ENCODE data around the gene OSCP1.
A peak's percentile ranks its signal among the peaks of the same experiment; 100 is the strongest.

Gene OSCP1

DNA sequence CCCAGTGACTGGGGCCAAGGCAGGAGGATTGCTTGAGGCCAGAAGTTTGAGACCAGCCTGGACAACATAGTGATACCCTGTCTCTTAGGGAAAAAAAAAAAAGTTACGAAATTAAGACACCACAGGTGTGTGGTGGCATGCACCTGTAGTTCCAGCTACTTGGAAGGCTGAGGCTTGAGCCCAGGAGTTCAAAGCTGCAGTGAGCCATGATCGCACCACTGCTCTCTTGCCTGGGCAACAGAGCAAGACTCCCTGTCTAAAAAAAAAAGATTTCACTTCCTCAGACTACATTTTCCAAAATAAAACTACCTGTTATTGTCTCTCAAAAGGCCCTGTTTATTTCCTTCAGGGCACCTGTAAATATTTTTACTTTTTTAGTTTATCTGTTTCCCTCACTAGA lies 59.8 kb downstream of the OSCP1 start:
- DNase-seq (ENCODE audit: extremely low spot score): no peak
- ChIA-PET CTCF (interaction anchor here (0.8 to 1.7 kb wide), 3 partner anchors 22 to 241 kb away, joined by 3 to 4 read pairs (median 4); no protein-coding TSS in a partner anchor), POLR2A (no interaction called here)
- TF ChIP-seq, protein P1, sequence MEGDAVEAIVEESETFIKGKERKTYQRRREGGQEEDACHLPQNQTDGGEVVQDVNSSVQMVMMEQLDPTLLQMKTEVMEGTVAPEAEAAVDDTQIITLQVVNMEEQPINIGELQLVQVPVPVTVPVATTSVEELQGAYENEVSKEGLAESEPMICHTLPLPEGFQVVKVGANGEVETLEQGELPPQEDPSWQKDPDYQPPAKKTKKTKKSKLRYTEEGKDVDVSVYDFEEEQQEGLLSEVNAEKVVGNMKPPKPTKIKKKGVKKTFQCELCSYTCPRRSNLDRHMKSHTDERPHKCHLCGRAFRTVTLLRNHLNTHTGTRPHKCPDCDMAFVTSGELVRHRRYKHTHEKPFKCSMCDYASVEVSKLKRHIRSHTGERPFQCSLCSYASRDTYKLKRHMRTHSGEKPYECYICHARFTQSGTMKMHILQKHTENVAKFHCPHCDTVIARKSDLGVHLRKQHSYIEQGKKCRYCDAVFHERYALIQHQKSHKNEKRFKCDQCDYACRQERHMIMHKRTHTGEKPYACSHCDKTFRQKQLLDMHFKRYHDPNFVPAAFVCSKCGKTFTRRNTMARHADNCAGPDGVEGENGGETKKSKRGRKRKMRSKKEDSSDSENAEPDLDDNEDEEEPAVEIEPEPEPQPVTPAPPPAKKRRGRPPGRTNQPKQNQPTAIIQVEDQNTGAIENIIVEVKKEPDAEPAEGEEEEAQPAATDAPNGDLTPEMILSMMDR (IDR thresholded peaks at IDR 0.05; ENCODE audit: control extremely low read depth, extremely low read depth, low read depth, missing control alignments): no peak

DNA sequence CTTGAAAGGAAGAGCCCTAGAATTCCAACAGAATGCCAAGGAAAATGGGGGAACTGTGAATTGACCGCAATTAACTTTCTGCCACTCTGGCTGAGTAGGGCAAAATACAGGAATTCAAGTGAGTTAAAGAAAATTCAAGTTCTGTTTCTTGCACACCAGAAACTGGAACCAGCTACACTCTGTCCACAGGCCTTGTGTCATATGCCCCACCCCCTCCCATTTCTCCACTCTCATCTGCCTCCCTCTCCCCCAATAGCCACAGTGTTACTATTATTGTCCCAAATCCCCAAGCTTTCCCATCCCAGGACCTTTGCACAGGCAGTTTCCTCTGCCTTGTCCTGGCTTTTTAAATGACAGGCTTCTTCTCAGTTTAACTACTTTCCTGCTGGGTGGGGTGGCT lies 60.3 kb downstream of the OSCP1 start:
- no peak for DNase-seq (ENCODE audit: extremely low spot score)
- TF ChIP-seq, protein P1 (IDR thresholded peaks at IDR 0.05; ENCODE audit: control extremely low read depth, extremely low read depth, low read depth, missing control alignments): no peak
- ChIA-PET CTCF (interaction anchor here (1.7 to 1.9 kb wide), 4 partner anchors 7 to 240 kb away, joined by 3 to 6 read pairs (median 4); partner anchors contain the start of gene LSM10), POLR2A (no interaction called here)

DNA sequence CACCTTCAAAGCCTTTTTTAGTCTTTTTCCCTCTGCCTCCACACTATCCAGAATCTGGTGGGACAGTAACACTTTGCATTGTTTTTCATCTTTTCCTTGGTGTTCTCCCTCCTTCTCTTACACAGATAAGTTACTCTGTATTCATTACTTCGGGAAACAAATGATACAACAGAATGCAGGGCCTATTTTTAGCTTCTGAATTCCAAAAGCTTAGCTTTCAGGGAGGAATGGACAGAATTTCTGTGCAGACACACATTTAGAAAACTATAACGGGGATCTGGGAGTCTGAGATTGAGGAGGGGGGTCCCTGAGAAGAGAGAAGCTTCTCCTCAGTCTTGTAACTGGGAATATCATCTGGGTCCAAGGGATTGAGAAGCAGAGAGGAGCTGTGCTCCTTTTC lies 61.0 kb downstream of the OSCP1 start:
- TF ChIP-seq, protein P1 (IDR thresholded peaks at IDR 0.05; ENCODE audit: control extremely low read depth, extremely low read depth, low read depth, missing control alignments): no peak
- ChIA-PET POLR2A (no interaction called here), CTCF (interaction anchor here (0.9 to 1.9 kb wide), 4 partner anchors 8 to 164 kb away, joined by 3 to 6 read pairs (median 4); partner anchors contain the start of gene LSM10)
- no peak for DNase-seq (ENCODE audit: extremely low spot score)

DNA sequence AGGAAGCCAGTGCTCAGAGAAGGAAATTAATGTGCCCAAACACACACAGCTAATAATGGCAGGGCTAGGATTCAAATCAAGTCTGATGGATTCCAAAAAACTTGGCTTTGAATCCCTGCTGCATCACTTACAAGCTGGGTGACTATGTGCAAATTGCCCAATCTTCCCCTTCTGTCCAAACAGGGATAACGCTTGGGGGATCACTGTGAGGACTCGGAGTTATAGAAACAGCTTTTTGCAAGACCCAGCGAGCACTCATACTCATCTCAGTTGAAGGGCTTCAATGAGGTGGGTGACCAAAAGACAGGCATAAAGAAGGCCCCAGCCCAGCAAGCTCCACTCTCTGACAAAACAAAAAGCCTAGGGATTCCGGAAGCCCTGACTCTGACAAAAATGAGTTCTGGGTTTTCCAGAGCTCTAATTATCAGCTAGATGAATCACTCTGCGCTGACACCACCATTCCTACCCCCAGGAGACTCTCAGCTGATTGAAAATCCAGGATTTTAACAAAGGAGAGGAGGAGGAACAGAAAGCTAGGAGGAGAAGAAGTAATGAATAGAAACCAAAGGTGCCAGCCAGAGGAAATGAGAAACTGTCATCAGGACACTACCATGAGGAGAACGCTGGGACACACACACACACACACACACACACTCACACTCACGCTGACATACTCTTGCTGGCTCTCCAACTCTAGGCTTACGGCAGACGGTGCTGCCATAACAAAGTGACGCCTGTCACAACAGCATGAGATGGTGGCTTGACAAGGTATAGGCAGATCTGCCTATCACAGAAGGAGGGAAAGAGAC lies 62.9 kb downstream of the OSCP1 start:
- TF ChIP-seq, protein P1 (IDR thresholded peaks at IDR 0.05; ENCODE audit: control extremely low read depth, extremely low read depth, low read depth, missing control alignments): no peak
- CTCF ChIA-PET: interaction anchor here (0.8 to 2.1 kb wide), 9 partner anchors 9 to 163 kb away, joined by 3 to 17 read pairs (median 4); partner anchors contain the start of gene THRAP3
- no peak for DNase-seq (ENCODE audit: extremely low spot score)
- POLR2A ChIA-PET: interaction anchor here (0.5 to 1.7 kb wide), 7 partner anchors 8 to 245 kb away, joined by 3 to 15 read pairs (median 8); partner anchors contain the start of genes LSM10 and MRPS15

DNA sequence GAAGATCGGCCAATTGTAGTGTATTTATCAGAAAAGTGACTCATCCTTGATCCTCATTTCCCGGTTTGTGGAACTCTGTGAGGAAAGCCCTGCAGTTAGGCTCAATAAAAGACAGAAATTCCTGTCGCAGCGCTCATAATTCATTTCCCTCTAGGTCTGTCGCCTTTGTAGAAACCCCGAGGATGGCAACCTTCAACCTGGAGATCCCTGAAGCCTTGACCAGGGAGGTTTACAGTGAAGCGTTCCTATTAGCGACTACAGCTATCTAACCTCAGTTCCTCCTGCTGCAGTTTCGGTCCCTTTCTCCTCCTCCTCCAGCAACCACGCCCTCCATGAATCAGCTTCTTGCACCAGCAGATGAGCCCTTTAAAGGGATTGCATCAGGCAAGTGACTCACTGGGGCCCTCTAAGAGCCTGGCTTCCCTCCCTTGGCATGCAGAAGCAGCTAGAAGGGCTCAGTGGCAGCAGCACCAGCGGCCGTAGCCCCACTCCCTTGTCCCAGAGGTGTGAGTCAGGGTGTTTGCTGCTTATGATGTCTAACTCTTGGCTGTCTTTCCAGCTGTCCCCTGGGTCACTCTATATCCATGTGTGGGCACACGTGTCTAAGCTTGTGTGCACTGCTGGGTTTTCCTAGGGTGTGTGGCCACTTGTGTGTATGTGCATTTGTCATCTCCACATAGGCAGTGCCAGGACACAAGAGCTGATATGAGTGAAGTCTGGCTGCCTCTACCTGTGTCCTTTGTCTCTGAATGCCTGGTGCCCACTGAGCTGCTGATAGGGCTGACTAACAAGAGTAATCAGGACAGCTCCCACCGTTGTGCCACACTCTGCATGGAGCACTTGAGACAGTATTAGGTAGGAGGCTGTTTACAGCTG lies 63.7 kb downstream of the OSCP1 start:
- TF ChIP-seq, protein P1 (IDR thresholded peaks at IDR 0.05; ENCODE audit: control extremely low read depth, extremely low read depth, low read depth, missing control alignments): no peak

More for the DNA sequence above, 63.7 kb downstream of the OSCP1 start:
- POLR2A ChIA-PET: interaction anchor here (0.6 to 1.7 kb wide), 9 partner anchors 8 to 78 kb away, joined by 3 to 15 read pairs (median 4); partner anchors contain the start of genes LSM10 and MRPS15
- DNase-seq (ENCODE audit: extremely low spot score): peak; percentile 88
- CTCF ChIA-PET: interaction anchor here (0.7 to 2.1 kb wide), 11 partner anchors 10 to 162 kb away, joined by 3 to 17 read pairs (median 4); partner anchors contain the start of genes EVA1B and THRAP3
